SU-DHL-6 (cell line): ENCODE results near the gene BCL2L14.

ENCODE experiments used
- EZH2phosphoT487 ChIP-seq: fragments of 200-600 bp; sonication (generic), shearing (Covaris generic); conservative IDR thresholded peaks from 2 replicates; pipeline ENCODE4 v1.6.1; 2018; ENCODE audit warnings: mild to moderate bottlenecking, antibody characterized with exemption, low read length, moderate library complexity, mixed read lengths
- TF ChIP-seq, protein P1 (sequence below): fragments of 200-600 bp; sonication (generic); IDR thresholded peaks from one replicate; pipeline ENCODE4 v1.5.1; 2017; ENCODE audit warnings: antibody characterized with exemption, mild to moderate bottlenecking, low read length, moderate library complexity; ENCODE audit not compliant: insufficient read depth, poor library complexity, severe bottlenecking

DNA sequence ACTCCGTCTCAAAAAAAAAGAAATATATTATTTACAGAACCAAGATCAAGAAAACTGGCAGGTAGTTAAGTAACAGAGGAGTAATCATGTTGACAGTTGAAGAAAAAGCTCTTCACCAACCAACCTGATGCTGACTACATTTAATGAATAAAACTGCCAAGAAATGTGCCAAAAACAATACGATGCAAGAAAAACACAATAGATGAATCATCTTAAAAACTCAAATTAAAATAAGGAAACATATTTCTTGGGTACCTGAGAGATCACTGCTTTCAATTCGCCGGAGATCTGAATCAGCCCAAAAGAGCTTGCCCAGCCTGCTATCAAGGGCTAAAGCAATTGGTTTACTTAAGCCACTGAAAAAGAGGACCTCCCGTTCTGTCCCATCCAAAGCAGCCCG, 76.4 kb downstream of the BCL2L14 start:
- TF ChIP-seq, protein P1, sequence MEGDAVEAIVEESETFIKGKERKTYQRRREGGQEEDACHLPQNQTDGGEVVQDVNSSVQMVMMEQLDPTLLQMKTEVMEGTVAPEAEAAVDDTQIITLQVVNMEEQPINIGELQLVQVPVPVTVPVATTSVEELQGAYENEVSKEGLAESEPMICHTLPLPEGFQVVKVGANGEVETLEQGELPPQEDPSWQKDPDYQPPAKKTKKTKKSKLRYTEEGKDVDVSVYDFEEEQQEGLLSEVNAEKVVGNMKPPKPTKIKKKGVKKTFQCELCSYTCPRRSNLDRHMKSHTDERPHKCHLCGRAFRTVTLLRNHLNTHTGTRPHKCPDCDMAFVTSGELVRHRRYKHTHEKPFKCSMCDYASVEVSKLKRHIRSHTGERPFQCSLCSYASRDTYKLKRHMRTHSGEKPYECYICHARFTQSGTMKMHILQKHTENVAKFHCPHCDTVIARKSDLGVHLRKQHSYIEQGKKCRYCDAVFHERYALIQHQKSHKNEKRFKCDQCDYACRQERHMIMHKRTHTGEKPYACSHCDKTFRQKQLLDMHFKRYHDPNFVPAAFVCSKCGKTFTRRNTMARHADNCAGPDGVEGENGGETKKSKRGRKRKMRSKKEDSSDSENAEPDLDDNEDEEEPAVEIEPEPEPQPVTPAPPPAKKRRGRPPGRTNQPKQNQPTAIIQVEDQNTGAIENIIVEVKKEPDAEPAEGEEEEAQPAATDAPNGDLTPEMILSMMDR, result no peak
- TF ChIP-seq EZH2phosphoT487, result no peak
